Nephron progenitor cell (in vitro differentiated cells): ENCODE measurements around the gene SUN3.

Source experiments
- DNase-seq: peaks from one replicate; pipeline ENCODE4 v3.0.0; 2021
- H3K27ac Mint-ChIP-seq: 2 replicates; pipeline ENCODE4 v1.8.0; 2021; ENCODE audit warnings: mild to moderate bottlenecking, moderate library complexity, mixed read lengths
- H3K27me3 Mint-ChIP-seq: 2 replicates; pipeline ENCODE4 v1.8.0; 2021; ENCODE audit warnings: mild to moderate bottlenecking, low read depth, mixed read lengths; ENCODE audit not compliant: poor library complexity
- H3K36me3 Mint-ChIP-seq: 2 replicates; pipeline ENCODE4 v1.8.0; 2021; ENCODE audit warnings: low read depth, mixed read lengths
- H3K4me1 Mint-ChIP-seq: 2 replicates; pipeline ENCODE4 v1.8.0; 2021; ENCODE audit warnings: mixed read lengths
- H3K4me3 Mint-ChIP-seq: 2 replicates; pipeline ENCODE4 v1.8.0; 2021; ENCODE audit warnings: mild to moderate bottlenecking, moderate library complexity, mixed read lengths
- H3K9me3 Mint-ChIP-seq: 2 replicates; pipeline ENCODE4 v1.8.0; 2021; ENCODE audit warnings: mild to moderate bottlenecking, moderate library complexity, mixed read lengths
- TF ChIP-seq, protein P1 (sequence below): fragments of 200-600 bp; sonication (generic); IDR thresholded peaks from 2 replicates; pipeline ENCODE4 v1.5.0; 2021; ENCODE audit warnings: antibody characterized with exemption

The SUN3 gene

DNA sequence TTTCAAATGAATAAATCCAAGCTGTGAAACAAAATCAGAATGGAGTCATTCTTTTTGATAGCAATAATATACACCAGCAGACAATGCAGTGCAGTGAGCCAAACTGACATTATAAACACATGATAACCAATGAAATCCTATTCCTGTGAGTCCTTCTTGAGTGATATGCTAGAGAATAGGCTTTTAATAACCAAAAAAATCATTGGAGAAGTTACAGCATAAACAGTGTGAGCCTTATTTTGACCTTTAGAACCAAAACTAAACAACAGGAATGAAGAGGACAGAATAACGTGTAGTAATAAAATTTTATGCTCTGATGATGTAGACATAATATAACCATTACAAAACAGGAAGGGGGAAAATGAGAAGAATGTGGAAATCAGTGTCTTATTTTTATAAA lies 58.1 kb downstream of the SUN3 start:
- Mint-ChIP-seq H3K27me3 (peaks cover 7% of the 10 kb centered on the region), H3K4me3 (no peak overlapping the region), H3K36me3 (peaks cover 85% of the 10 kb centered on the region), H3K9me3 (no peaks in the 10 kb centered on the region), H3K27ac (peak overlapping the region; percentile 64), H3K4me1 (peaks cover 23% of the 10 kb centered on the region)
- TF ChIP-seq, protein P1, sequence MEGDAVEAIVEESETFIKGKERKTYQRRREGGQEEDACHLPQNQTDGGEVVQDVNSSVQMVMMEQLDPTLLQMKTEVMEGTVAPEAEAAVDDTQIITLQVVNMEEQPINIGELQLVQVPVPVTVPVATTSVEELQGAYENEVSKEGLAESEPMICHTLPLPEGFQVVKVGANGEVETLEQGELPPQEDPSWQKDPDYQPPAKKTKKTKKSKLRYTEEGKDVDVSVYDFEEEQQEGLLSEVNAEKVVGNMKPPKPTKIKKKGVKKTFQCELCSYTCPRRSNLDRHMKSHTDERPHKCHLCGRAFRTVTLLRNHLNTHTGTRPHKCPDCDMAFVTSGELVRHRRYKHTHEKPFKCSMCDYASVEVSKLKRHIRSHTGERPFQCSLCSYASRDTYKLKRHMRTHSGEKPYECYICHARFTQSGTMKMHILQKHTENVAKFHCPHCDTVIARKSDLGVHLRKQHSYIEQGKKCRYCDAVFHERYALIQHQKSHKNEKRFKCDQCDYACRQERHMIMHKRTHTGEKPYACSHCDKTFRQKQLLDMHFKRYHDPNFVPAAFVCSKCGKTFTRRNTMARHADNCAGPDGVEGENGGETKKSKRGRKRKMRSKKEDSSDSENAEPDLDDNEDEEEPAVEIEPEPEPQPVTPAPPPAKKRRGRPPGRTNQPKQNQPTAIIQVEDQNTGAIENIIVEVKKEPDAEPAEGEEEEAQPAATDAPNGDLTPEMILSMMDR = no peak
- no peak for DNase-seq

DNA sequence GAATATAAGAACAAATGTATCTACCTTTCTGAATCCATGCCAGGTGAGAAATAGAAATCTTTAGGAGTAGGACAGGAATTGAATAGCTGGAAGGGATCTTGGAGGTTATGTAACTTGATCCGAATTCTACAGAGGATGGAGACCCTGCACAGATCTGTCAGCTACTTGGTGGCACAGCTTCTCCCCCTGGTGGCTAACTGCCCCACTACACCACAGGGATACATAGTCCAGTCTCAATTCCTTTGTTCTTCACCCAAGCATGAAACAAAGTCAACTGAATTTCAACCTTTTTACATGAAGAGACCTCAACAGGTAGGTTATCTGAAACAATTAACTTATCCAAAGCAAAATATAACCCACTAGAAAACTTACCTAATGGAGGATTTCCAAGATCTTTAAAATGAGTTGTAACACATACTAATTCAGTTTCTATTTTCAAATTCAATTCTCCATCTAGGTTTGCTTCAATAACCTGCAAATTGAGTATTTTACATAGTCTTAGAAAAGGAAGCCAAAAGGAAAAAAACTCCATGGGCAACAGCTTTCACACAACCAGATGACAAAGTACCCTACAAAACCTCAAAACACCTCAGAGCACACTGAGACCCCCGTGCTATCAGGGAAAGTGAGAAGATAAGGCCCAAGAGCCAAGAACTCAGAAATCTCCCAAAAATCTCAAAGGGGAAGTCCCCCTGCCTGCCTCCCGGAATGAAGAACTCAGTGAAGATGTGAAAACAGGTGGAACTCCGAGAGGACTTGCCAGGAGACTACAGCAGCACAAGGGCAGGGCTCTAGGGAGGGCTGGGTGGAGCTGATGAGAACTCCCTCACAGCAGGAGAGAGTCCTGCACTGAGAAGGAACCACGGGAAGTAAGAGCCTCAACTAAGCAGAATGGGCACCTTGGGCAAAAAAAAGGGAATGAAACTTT lies 59.8 kb downstream of the SUN3 start:
- peaks cover 87% of the 10 kb centered on the region for H3K36me3 Mint-ChIP-seq
- no peaks in the 10 kb centered on the region for H3K9me3 Mint-ChIP-seq
- TF ChIP-seq, protein P1 = peak; percentile 90
- H3K4me1 Mint-ChIP-seq = peaks cover 23% of the 10 kb centered on the region
- peaks cover 7% of the 10 kb centered on the region for H3K27me3 Mint-ChIP-seq
- peak; percentile 89 for DNase-seq
- H3K27ac Mint-ChIP-seq = peak overlapping the region; percentile 34
- peak overlapping the region; percentile 10 for H3K4me3 Mint-ChIP-seq

DNA sequence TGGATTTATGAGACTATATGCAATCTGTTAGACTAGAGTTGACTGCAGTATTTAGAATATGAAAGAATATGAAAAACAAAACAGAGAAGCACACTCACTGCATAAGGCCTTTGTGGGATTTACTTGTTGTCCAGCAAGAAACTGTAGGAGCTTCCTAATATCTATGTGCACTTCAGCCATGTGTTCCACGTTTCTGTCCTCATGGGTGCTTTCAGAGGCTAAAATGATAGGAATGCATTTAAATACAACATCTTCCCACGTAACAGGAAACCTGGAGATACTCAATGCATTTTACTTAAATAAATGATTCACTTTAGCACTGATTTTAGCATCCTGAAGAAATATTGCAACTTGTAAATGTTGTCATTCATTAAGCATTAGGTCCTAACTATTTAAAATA lies 61.2 kb downstream of the SUN3 start:
- Mint-ChIP-seq H3K9me3 (no peaks in the 10 kb centered on the region), H3K36me3 (peaks cover 86% of the 10 kb centered on the region), H3K27me3 (peaks cover 7% of the 10 kb centered on the region), H3K4me1 (peaks cover 23% of the 10 kb centered on the region), H3K27ac (no peak overlapping the region), H3K4me3 (no peak overlapping the region)
- TF ChIP-seq, protein P1 = no peak
- DNase-seq = no peak

DNA sequence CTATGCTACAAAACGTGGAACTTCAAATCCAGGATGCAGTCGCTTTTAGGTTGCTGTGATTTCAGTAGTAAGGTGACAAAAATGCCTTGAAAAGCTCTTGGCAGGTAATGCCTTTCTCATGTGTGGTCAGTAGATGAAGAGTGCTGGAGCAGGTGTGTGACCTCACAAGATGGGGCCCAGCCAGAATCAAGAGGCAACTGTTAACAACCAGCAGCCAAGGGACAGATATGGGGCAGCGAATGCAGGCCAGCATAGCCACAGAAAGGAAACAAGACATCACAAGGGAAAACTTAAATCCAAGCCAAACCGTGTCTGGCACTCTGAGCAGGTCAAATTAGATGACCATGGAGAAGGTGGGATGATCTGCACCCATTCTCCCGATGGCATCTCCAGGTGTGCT lies 61.8 kb downstream of the SUN3 start:
- H3K27me3 Mint-ChIP-seq = peaks cover 7% of the 10 kb centered on the region
- H3K27ac Mint-ChIP-seq = no peak overlapping the region
- H3K4me1 Mint-ChIP-seq = peaks cover 23% of the 10 kb centered on the region
- TF ChIP-seq, protein P1 = no peak
- peaks cover 86% of the 10 kb centered on the region for H3K36me3 Mint-ChIP-seq
- no peaks in the 10 kb centered on the region for H3K9me3 Mint-ChIP-seq
- H3K4me3 Mint-ChIP-seq = no peak overlapping the region
- DNase-seq = no peak

DNA sequence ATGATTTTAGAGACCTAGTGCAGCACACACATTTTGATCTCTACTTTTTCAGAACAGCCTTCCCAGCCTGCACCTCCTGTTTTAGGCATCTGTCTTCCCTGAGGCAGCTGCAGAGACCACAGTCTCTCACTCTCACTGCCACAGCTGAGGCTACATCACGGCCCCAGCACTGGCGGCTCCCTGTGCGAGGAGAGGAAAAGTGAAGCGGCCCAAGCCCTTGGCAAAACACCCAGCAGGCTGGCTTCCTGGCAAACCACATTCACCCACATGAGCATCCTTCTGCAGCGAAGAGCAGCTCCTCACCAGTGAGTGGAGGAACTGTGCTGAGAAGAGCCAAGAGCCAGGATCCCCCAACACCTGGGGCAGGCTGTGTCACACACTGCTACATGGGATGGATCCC lies 63.5 kb downstream of the SUN3 start:
- TF ChIP-seq, protein P1 = no peak
- no peak overlapping the region for H3K27ac Mint-ChIP-seq
- peaks cover 20% of the 10 kb centered on the region for H3K4me1 Mint-ChIP-seq
- peaks cover 89% of the 10 kb centered on the region for H3K36me3 Mint-ChIP-seq
- peaks cover 3% of the 10 kb centered on the region for H3K27me3 Mint-ChIP-seq
- DNase-seq = no peak
- H3K9me3 Mint-ChIP-seq = peaks cover 10% of the 10 kb centered on the region
- no peak overlapping the region for H3K4me3 Mint-ChIP-seq

DNA sequence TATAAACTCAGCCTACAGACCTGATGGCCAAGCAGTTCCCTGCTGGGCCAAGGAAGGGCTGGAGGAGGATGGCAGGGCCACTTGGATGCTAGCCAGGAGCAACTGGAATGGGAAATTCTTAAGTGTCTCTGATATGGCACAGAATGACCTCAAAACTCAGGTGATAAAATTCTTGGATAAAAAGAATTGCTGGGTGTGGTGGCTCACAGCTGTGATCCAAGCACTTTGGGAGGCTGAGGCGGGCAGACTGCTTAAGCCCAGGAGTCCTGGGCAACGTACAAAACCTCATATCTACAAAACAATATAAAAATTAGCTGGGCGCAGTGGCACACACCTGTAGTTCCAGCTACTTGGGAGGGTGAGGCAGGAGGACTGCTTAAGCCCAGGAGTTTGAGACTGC lies 66.6 kb downstream of the SUN3 start:
- H3K36me3 Mint-ChIP-seq = peaks cover 83% of the 10 kb centered on the region
- TF ChIP-seq, protein P1 = no peak
- H3K4me3 Mint-ChIP-seq = no peak overlapping the region
- DNase-seq = no peak
- no peak overlapping the region for H3K27ac Mint-ChIP-seq
- peaks cover 3% of the 10 kb centered on the region for H3K27me3 Mint-ChIP-seq
- H3K9me3 Mint-ChIP-seq = peaks cover 24% of the 10 kb centered on the region
- H3K4me1 Mint-ChIP-seq = no peaks in the 10 kb centered on the region
